NCI-H2196 treated with DMSO at 0.1 percent for 48 hours (cell line): ENCODE measurements around the gene GOSR2.

Experiments used
- DNase-seq: peaks from one replicate; lab custom pipeline; 2025; ENCODE audit not compliant: unreplicated experiment; lab: John Stamatoyannopoulos, UW

Gene GOSR2

GRCh38 chr17:46922804-46923635, at the start of gene GOSR2:
Gene GOSR2 (plus strand): TSS chr17:46923160. CDS start chr17:46923193, 33 bp downstream.
- DNase-seq = peak; percentile 81

GRCh38 chr17:46873941-46874645, 48.9 kb upstream of the GOSR2 start:
- DNase-seq = no peak

- DNase-seq = no peak
These were observed 48.1 kb upstream of the GOSR2 start for GRCh38 chr17:46874906-46875305.

- peak; percentile 82 for DNase-seq
These were observed 47.1 kb upstream of the GOSR2 start for GRCh38 chr17:46875849-46876352.

GRCh38 chr17:46876353-46876887, 46.5 kb upstream of the GOSR2 start:
- DNase-seq = peak; percentile 86

GRCh38 chr17:46876926-46877325, 46.0 kb upstream of the GOSR2 start:
- no peak for DNase-seq

GRCh38 chr17:46877466-46877865, 45.5 kb upstream of the GOSR2 start:
- no peak for DNase-seq

- no peak for DNase-seq
These were observed 44.9 kb upstream of the GOSR2 start for GRCh38 chr17:46878055-46878454.

- DNase-seq = no peak
These were observed 43.9 kb upstream of the GOSR2 start for GRCh38 chr17:46879101-46879500.

- DNase-seq = no peak
These were observed 41.9 kb upstream of the GOSR2 start for GRCh38 chr17:46881015-46881414.

GRCh38 chr17:46882666-46883065, 40.3 kb upstream of the GOSR2 start:
- DNase-seq = no peak

- no peak for DNase-seq
These were observed 39.0 kb upstream of the GOSR2 start for GRCh38 chr17:46883871-46884520.

GRCh38 chr17:46884552-46884951, 38.4 kb upstream of the GOSR2 start:
- no peak for DNase-seq

- no peak for DNase-seq
These were observed 37.3 kb upstream of the GOSR2 start for GRCh38 chr17:46885415-46886309.

GRCh38 chr17:46886310-46886663, 36.7 kb upstream of the GOSR2 start:
- no peak for DNase-seq

GRCh38 chr17:46887717-46888116, 35.2 kb upstream of the GOSR2 start:
- DNase-seq = no peak

GRCh38 chr17:46888727-46889126, 34.2 kb upstream of the GOSR2 start:
- no peak for DNase-seq

- no peak for DNase-seq
These were observed 33.4 kb upstream of the GOSR2 start for GRCh38 chr17:46889519-46889918.

GRCh38 chr17:46889992-46890564, 32.9 kb upstream of the GOSR2 start:
- no peak for DNase-seq

- DNase-seq = no peak
These were observed 32.3 kb upstream of the GOSR2 start for GRCh38 chr17:46890638-46891037.
